Measurements from ENCODE around the gene FAM20B. TPM values are rescaled to one million over a fixed set of nuclear protein-coding genes. Genes with fewer than 3 reads are reported as not detected.

The FAM20B gene
- total RNA-seq, 2 donors from 2014 or later = 30.3 to 33.6 TPM

DNA sequence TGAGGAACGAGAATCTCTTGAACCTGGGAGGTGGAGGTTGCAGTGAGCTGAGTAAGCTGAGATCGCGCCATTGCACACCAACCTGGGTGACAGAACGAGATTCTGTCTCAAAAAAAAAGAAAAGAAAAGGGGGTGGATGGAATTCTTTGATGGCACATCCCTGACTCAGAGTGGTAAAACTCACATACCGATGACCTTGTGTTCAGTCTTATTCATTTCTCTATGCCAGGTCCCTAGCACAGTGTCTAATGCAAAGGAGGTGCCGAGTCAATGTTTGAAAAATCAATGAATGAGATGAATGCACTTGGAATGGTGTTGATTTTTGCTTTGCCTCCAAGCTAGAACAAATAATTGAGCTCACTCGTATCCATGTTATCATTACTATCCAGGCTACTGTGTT, 18.5 kb upstream of the FAM20B start:
- H3K27ac Mint-ChIP-seq = no peak overlapping the region
- H3K36me3 Mint-ChIP-seq (ENCODE audit: insufficient read depth in 2 of 2) = no peaks in the 10 kb centered on the region

DNA sequence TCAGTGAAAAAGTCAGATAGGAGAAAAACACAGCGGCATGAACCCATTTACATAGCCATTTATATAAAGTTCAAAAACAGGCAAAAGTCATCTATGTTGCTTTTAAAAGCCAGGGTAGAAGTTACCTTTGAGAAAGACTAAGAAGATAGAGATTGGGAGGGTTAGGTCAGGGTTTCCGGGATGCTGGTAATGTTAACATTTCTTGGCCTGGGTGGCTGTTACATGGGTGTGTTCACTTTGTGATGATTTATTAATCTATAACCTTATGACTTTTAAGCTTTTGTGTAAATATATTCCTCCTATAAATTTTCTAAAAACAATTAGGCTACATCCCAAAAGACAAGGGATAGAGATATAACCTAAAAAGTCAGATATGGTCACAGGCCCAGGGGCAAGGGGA, 15.0 kb upstream of the FAM20B start:
- ATAC-seq (replicated peaks in 1 of 2) = no peak
- Mint-ChIP-seq H3K9me3 (no peaks in the 10 kb centered on the region), H3K4me3 (no peak overlapping the region), H3K27me3 (ENCODE audit: low read depth) (peaks cover 7% of the 10 kb centered on the region), H3K27ac (no peak overlapping the region), H3K4me1 (ENCODE audit: low read depth) (no peaks in the 10 kb centered on the region), H3K36me3 (ENCODE audit: insufficient read depth in 2 of 2) (no peaks in the 10 kb centered on the region)
- DNase-seq = no peak

More for the DNA sequence above, 18.5 kb upstream of the FAM20B start:
- ATAC-seq (replicated peaks in 1 of 2) = no peak
- Mint-ChIP-seq H3K27me3 (ENCODE audit: low read depth) (peaks cover 7% of the 10 kb centered on the region), H3K9me3 (no peaks in the 10 kb centered on the region), H3K4me3 (no peak overlapping the region), H3K4me1 (ENCODE audit: low read depth) (peaks cover 6% of the 10 kb centered on the region)
- no peak for DNase-seq

DNA sequence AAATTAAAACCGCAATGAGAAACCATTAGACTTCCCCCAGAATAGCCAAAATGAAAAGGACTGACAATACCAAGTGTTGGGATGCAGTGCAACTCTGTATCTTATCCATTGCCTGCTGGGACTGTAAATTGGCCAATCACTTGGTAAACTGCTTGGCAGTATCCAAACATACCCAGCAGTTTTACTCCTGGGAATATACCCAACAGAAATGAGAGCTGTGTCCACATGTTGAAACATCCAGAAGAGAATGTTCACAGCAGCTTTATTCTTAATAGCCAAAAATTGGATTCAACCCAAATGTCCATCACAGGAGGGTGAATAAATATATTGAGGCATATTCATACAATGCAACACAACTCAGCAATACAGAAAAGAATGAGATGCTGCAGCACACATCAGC, 13.7 kb upstream of the FAM20B start:
- Mint-ChIP-seq H3K27me3 (ENCODE audit: low read depth) (peaks cover 7% of the 10 kb centered on the region), H3K9me3 (no peaks in the 10 kb centered on the region), H3K4me1 (ENCODE audit: low read depth) (no peaks in the 10 kb centered on the region), H3K4me3 (no peak overlapping the region), H3K36me3 (ENCODE audit: insufficient read depth in 2 of 2) (no peaks in the 10 kb centered on the region), H3K27ac (no peak overlapping the region)
- DNase-seq = no peak
- ATAC-seq (replicated peaks in 1 of 2) = no peak

DNA sequence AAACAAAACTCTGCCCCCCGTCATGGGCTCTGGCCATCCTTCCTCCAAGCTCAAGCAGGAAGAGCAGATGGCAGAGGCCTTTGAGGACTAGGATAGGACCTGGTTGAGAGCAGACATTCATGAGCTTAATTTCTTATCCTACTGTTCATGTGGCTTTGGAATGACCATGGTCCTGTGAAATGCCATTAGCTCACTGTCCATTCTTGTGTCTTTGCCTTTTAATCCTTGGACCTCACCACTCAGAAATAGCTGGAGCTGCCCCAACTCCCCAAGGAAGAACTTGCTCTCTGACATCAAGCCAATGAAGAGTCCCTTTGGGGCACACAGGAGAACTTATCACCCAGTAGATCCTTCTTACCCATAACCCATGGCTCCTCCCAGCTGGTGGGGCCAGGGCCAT, 11.6 kb upstream of the FAM20B start:
- H3K9me3 Mint-ChIP-seq = no peaks in the 10 kb centered on the region
- H3K27ac Mint-ChIP-seq = no peak overlapping the region
- H3K27me3 Mint-ChIP-seq (ENCODE audit: low read depth) = peaks cover 13% of the 10 kb centered on the region
- H3K4me1 Mint-ChIP-seq (ENCODE audit: low read depth) = no peaks in the 10 kb centered on the region
- no peak overlapping the region for H3K4me3 Mint-ChIP-seq
- no peak for ATAC-seq (replicated peaks in 1 of 2)
- DNase-seq = no peak
- no peaks in the 10 kb centered on the region for H3K36me3 Mint-ChIP-seq (ENCODE audit: insufficient read depth in 2 of 2)

DNA sequence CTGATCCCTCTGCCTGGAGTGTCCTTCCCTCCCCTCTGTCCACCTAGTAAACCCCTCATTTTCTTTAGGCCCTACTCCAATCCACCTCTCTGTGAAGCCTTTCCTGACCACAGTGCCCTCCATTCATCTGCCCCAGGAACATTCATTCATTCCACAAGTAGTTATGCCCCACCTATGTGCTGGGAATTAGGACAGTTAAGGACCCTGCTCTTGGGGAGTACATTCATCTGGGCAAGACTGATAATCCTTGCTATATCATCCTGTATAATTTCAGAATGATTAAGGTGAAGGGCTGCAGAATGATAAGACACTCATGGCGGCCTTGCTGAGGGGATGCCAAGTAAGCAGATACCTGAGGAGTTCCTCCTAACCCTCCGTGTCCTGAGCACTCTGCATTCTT, 10.3 kb upstream of the FAM20B start:
- Mint-ChIP-seq H3K27ac (no peak overlapping the region), H3K4me3 (no peak overlapping the region), H3K9me3 (no peaks in the 10 kb centered on the region), H3K4me1 (ENCODE audit: low read depth) (no peaks in the 10 kb centered on the region), H3K36me3 (ENCODE audit: insufficient read depth in 2 of 2) (no peaks in the 10 kb centered on the region), H3K27me3 (ENCODE audit: low read depth) (peaks cover 17% of the 10 kb centered on the region)
- no peak for DNase-seq
- no peak for ATAC-seq (replicated peaks in 1 of 2)

DNA sequence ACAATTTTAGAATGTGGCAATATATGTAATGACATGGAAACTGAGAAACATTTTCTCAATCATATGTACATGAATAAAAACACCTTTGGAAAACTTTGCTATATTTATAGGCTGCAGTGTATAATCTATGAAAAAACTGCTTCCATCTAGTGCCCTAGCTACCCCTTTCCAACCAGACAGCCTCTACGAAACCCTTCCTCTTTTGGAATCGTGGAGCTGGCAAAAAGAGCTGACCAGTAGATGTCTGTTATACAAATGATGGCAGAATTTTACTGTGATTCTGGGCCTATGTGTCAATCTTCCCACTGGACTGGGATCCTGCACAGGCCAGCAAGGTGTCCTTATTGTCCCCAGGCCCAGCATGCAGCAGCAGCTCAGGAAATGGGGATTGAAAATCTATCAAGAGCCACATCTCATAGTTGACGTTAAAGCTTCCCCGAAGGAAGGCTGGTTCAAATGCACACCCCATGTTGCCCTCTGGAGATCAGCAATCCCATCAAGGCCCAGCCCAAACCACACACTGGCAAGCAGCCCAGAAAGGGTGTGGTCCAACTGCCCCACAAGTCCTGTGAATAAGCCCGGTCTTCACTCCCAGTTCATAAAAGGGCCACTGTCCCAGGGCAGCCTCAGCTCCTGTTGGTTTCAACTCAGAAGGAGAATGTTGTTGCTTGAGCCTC, 8.8 kb upstream of the FAM20B start:
- Mint-ChIP-seq H3K4me1 (ENCODE audit: low read depth) (no peaks in the 10 kb centered on the region), H3K27ac (no peak overlapping the region)

DNA sequence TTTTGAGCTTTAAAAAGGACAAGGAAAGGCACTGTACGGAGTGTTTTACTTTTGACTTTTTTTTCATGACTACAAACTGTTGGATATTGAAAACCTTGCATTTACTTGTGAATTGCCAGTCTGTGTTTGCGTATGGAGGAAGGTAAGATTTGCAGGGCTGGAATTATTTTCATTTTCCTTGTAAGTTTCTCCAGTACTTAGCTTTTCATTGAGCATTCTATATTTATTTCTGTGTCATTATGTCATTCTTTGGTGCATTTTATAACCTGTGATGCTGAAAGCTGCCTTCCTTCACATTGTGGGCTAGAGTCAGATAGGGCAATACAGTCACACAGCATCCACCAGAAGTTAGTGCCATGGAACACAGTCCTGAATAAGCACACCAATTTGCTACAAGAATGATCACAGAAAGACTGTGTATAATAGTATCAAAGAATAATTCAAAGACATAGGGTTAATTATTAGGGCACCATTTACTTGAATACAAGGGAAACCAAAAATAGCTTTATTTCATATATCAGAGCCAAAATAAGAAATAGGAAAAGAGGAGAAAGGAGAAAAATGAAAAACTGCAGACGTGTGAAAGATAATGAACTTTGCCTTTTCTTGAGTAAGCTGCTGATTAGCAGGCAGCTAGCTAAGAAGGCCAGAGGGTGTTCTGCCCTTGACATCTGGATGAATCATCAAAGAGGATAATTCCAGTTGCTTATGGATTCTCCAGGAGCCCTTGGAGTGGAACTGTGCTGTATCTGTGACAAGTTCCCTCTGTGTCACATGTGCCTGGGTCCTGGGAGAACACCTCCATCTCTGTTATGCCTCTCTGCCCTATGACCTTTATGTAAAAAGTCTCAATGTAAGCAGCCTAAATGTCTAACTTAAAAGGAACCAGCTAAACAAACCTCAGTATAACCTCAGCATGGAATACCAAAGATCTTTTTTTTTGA, 8.0 kb upstream of the FAM20B start:
- ATAC-seq (replicated peaks in 1 of 2) (no peak), DNase-seq (no peak)
- no peaks in the 10 kb centered on the region for H3K4me1 Mint-ChIP-seq (ENCODE audit: low read depth)
- H3K27ac Mint-ChIP-seq = no peak overlapping the region
- peaks cover 15% of the 10 kb centered on the region for H3K27me3 Mint-ChIP-seq (ENCODE audit: low read depth)
- no peaks in the 10 kb centered on the region for H3K36me3 Mint-ChIP-seq (ENCODE audit: insufficient read depth in 2 of 2)
- no peaks in the 10 kb centered on the region for H3K9me3 Mint-ChIP-seq
- no peak overlapping the region for H3K4me3 Mint-ChIP-seq

More for the DNA sequence above, 8.8 kb upstream of the FAM20B start:
- DNase-seq (no peak), ATAC-seq (replicated peaks in 1 of 2) (no peak)
- Mint-ChIP-seq H3K36me3 (ENCODE audit: insufficient read depth in 2 of 2) (no peaks in the 10 kb centered on the region), H3K9me3 (no peaks in the 10 kb centered on the region), H3K27me3 (ENCODE audit: low read depth) (peaks cover 15% of the 10 kb centered on the region), H3K4me3 (no peak overlapping the region)

DNA sequence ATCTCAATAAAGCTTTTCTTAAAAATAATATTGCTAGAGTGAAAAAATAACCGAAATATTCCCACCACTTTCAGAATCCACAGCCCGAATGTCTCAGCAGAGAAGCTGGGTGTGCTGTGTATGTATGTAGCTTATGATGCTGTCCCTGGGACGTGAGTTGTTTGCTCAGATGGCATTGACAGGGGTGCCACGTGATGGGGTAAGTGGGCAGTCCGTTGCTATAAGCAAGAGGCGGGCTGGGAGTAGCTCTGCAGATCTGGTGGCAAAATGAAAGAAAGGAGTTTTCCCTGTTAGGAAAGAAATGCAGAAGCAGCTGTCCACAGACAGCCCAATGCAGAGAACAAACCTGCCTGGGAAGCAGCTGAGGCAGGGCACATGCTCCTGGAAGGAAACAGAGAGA, 3.8 kb upstream of the FAM20B start:
- Mint-ChIP-seq H3K27ac (no peak overlapping the region), H3K9me3 (no peaks in the 10 kb centered on the region), H3K4me1 (ENCODE audit: low read depth) (peaks cover 13% of the 10 kb centered on the region), H3K36me3 (ENCODE audit: insufficient read depth in 2 of 2) (peaks cover 2% of the 10 kb centered on the region in 2 donors), H3K4me3 (no peak overlapping the region), H3K27me3 (ENCODE audit: low read depth) (peaks cover 15% of the 10 kb centered on the region)
- DNase-seq = no peak
- no peak for ATAC-seq (replicated peaks in 1 of 2)

DNA sequence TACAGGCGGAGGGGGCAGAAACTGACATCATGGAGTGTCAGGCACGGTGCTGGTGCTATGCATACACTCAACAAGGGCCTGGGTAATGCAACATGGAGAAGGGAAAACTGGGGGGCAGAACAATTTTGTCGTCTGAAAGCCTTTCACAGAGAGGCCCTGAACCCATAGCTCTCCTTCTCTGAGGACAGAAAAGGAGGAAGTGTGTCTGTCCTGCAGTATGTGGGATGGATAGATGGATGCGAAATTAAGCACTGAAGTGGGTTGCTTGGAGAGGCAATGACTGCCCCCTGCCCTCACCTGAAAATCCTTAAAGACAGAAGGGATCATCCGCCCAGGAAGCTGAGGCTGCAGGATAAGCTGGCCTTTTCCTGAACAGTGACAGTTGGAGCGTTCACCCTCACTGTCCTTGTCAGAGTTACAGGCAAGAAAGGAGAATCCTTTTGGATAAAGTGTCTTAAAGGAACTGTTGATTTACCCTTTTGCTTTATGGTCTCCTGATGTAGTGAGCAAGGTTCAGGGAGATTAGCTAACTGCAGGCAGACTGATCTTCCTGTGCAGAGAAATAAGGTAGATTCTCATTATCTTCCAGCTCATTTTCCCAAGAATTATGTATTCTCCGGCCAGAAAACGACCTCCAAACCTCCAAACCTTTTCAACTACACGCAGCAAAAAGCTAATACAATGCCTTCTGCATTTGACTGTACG, 1.6 kb upstream of the FAM20B start:
- Mint-ChIP-seq H3K9me3 (no peaks in the 10 kb centered on the region), H3K27ac (no peak overlapping the region), H3K4me1 (ENCODE audit: low read depth) (peaks cover 33% of the 10 kb centered on the region), H3K36me3 (ENCODE audit: insufficient read depth in 2 of 2) (peaks cover 2% of the 10 kb centered on the region in 2 donors), H3K4me3 (peak overlapping the region in 1 of 2 donors; percentile 87), H3K27me3 (ENCODE audit: low read depth) (peaks cover 9% of the 10 kb centered on the region)
- DNase-seq (no peak), ATAC-seq (replicated peaks in 1 of 2) (no peak)

DNA sequence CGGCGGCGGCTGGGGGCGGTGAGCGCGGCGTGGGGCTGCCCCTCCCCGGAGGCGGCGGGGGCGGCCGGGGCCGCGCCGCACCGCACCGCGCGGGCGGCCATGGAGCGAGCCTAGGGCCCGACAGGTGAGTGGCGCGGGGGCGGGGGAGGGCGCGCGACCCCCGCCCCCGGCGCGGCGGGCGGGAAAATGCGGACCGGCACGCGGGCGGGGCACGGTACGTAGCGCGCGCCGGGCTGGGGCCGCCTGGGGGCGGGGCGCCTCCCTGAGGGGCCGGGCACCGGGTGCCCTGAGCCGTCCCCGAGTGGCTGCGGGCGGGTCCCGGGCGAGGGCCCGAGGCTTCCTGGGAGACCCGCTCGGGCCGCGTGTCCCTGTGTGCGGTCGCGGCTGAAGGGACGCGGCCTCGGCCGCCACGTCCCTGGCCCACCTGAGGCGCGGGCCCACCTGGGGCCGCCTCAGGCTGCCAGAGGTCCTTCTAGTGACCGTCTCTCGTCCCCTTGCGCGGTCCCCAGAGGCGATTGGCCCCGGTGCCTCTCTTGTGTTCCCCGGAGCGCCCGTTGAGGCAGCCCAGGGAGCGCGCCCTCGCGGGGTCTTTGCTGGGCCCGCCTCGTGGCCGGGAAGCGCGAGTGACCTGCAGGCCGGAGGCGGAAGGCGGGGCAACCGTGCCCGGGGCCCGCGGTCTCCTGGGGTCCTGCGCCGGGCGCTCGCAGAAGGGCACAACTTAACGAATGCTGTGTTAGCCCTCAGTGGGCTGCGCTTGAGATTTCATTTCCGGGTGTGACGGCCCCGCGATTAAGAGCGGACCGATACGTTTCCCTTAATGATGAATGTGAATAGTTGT, 500 bp downstream of the FAM20B start:
- ATAC-seq (replicated peaks in 1 of 2) (peak; percentile 87), DNase-seq (peak; percentile 78 to 83)
- peak overlapping the region; percentile 88 for H3K27ac Mint-ChIP-seq
- no peaks in the 10 kb centered on the region for H3K27me3 Mint-ChIP-seq (ENCODE audit: low read depth)
- H3K9me3 Mint-ChIP-seq = no peaks in the 10 kb centered on the region
- peaks cover 54% of the 10 kb centered on the region for H3K4me1 Mint-ChIP-seq (ENCODE audit: low read depth)
- H3K36me3 Mint-ChIP-seq (ENCODE audit: insufficient read depth in 2 of 2) = peaks cover 2% of the 10 kb centered on the region in 2 donors
- peak overlapping the region; percentile 93 to 94 for H3K4me3 Mint-ChIP-seq

DNA sequence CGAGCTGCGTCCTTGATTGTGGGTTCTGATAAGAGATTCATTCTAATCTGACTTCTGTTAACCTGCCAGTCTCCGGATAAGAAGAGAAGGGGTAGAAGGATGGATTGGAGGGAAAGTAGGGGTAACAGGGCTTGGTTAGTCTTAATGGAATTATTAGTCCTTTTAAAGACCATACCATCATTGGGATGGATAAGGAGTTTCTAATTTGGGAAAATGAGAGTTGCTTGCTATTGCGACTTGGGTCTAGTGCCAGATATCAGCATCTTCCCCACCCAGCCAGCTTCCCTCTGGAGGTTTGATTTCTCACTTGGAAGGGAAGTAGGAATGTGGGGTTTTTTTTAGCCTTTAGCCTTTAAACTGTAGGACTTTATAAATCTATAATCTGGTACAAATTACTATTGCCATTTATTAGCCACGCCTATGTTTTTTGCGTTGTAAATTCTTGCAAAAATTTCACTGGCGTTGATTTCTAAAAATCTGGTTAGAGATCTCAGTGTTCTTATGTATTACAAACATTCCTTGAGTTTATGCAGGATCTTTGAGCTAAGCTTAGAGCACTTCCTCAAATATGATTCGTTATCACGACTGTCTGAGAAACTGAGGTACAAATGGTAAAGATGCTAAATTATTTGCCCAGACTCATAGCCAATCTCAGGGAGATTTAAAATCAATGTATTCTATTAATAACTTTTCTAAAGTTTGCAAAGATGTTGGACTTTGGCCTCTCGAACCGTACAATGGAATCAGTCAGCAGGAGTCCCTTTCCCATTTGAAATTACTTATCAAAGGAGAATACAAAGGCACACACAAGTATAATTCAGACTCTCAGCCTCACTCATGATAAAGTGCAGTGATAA, 1.3 kb downstream of the FAM20B start:
- peak overlapping the region; percentile 93 to 94 for H3K4me3 Mint-ChIP-seq
- peak overlapping the region; percentile 88 for H3K27ac Mint-ChIP-seq
- no peaks in the 10 kb centered on the region for H3K9me3 Mint-ChIP-seq
- no peak for DNase-seq
- no peak for ATAC-seq (replicated peaks in 1 of 2)
- H3K4me1 Mint-ChIP-seq (ENCODE audit: low read depth) = peaks cover 62% of the 10 kb centered on the region
- peaks cover 2% of the 10 kb centered on the region in 2 donors for H3K36me3 Mint-ChIP-seq (ENCODE audit: insufficient read depth in 2 of 2)
- no peaks in the 10 kb centered on the region for H3K27me3 Mint-ChIP-seq (ENCODE audit: low read depth)

DNA sequence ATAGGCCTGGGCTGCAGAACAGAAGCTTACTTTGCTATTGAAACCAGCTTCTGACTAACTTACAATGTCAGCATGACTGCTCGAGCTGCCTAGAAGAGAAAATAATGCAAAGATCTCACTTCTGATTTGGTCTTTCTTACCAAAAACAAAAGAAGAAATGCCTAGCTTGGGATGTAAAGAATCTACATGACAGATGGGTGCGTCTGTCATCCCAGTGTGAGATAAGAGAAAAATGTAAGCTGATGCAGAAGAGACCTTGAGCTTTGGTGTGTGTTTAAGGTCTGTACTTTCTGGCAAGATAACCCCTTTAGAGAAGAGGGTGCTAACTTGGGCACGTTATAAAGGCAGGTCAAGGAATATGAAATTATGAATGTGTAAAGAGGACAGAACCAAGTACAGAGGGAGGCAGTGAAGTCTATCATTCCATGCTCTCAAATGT, 3.6 kb downstream of the FAM20B start:
- ATAC-seq (replicated peaks in 1 of 2) = no peak
- no peak overlapping the region for H3K27ac Mint-ChIP-seq
- peaks cover 83% of the 10 kb centered on the region for H3K4me1 Mint-ChIP-seq (ENCODE audit: low read depth)
- H3K9me3 Mint-ChIP-seq = no peaks in the 10 kb centered on the region
- DNase-seq = no peak
- peak overlapping the region; percentile 4 to 66 for H3K4me3 Mint-ChIP-seq
- peaks cover 2% of the 10 kb centered on the region in 2 donors for H3K36me3 Mint-ChIP-seq (ENCODE audit: insufficient read depth in 2 of 2)
- H3K27me3 Mint-ChIP-seq (ENCODE audit: low read depth) = no peaks in the 10 kb centered on the region

Measured in activated T-cell treated with anti-CD3 and anti-CD28 coated beads, Interleukin-2, amount 50 U/mL, for 72 hours (primary cell).